GM19193 (cell line): Measurements from ENCODE around the gene ARHGAP40.

Source experiments
- POLR2A ChIP-seq: IDR thresholded peaks from 4 replicates; pipeline ENCODE4 v1.6.1; 2011; ENCODE audit not compliant: insufficient read depth, insufficient read length; ENCODE audit errors: extremely low read depth

ARHGAP40 gene

GRCh38 chr20:38601216-38602184 is at the start of gene ARHGAP40:
ARHGAP40 (plus strand) TSS chr20:38601809.
- no peak for TF ChIP-seq POLR2A

GRCh38 chr20:38554986-38555385 is 46.6 kb upstream of the ARHGAP40 start:
- TF ChIP-seq POLR2A = no peak

GRCh38 chr20:38555395-38555794 is 46.2 kb upstream of the ARHGAP40 start:
- no peak for TF ChIP-seq POLR2A

- no peak for TF ChIP-seq POLR2A
Observed at GRCh38 chr20:38557174-38557573, 44.4 kb upstream of the ARHGAP40 start.

GRCh38 chr20:38558596-38559360 is 42.8 kb upstream of the ARHGAP40 start:
- TF ChIP-seq POLR2A = no peak

GRCh38 chr20:38559764-38560163 is 41.8 kb upstream of the ARHGAP40 start:
- no peak for TF ChIP-seq POLR2A

GRCh38 chr20:38563802-38564431 is 37.7 kb upstream of the ARHGAP40 start:
- no peak for TF ChIP-seq POLR2A

- TF ChIP-seq POLR2A = no peak
Observed at GRCh38 chr20:38564680-38565079, 36.9 kb upstream of the ARHGAP40 start.

- no peak for TF ChIP-seq POLR2A
Observed at GRCh38 chr20:38566036-38566598, 35.5 kb upstream of the ARHGAP40 start.

GRCh38 chr20:38569747-38570525 is 31.7 kb upstream of the ARHGAP40 start:
- TF ChIP-seq POLR2A = no peak

- no peak for TF ChIP-seq POLR2A
Observed at GRCh38 chr20:38573413-38573812, 28.2 kb upstream of the ARHGAP40 start.

- no peak for TF ChIP-seq POLR2A
Observed at GRCh38 chr20:38579219-38579910, 22.2 kb upstream of the ARHGAP40 start.

- TF ChIP-seq POLR2A = no peak
Observed at GRCh38 chr20:38579921-38580320, 21.7 kb upstream of the ARHGAP40 start.

- no peak for TF ChIP-seq POLR2A
Observed at GRCh38 chr20:38581013-38581412, 20.6 kb upstream of the ARHGAP40 start, which contains the start of gene ADIG. ADIG (plus strand) TSS chr20:38581197; CDS start chr20:38581251, 54 bp downstream.

- TF ChIP-seq POLR2A = no peak
Observed at GRCh38 chr20:38581830-38582358, 19.7 kb upstream of the ARHGAP40 start.
